Naive B cell (primary cell): ENCODE measurements around the gene PTGES. TPM values are rescaled to one million over a fixed set of nuclear protein-coding genes. Genes with fewer than 3 reads are reported as not detected.
"Not testable (repeated sequence)": the region's sequence is repeated elsewhere in the genome, so short reads cannot be mapped to it uniquely, and the experiment has no call there.

Source experiments
- ATAC-seq, 2 donors: fragments of 150-1000 bp; cut with Tn5 transposase; 2 replicates each; pipeline ENCODE4 v1.10.0; 2021; ENCODE audit warnings: low read depth in 2 of 2, mild to moderate bottlenecking in 2 of 2, moderate library complexity in 2 of 2
- DNase-seq: peaks from one replicate; pipeline ENCODE4 v3.0.0; 2022
- H3K27ac Mint-ChIP-seq, 6 donors: one replicate each; pipeline ENCODE4 v1.8.0; 2020 to 2022; ENCODE audit warnings: mild to moderate bottlenecking in 6 of 6, mixed read lengths in 6 of 6, moderate library complexity in 5 of 6, inconsistent platforms in 2 of 6
- H3K27me3 Mint-ChIP-seq, 3 donors: one replicate each; pipeline ENCODE4 v1.8.0; 2021 to 2022; ENCODE audit warnings: mixed read lengths in 3 of 3, mild to moderate bottlenecking in 1 of 3
- H3K36me3 Mint-ChIP-seq, 2 donors: one replicate each; pipeline ENCODE4 v1.8.0; 2020 to 2022; ENCODE audit warnings: mixed read lengths in 2 of 2, inconsistent platforms in 1 of 2, mild to moderate bottlenecking in 1 of 2
- H3K4me1 Mint-ChIP-seq, 3 donors: one replicate each; pipeline ENCODE4 v1.8.0; 2020 to 2022; ENCODE audit warnings: mixed read lengths in 3 of 3, inconsistent platforms in 1 of 3, mild to moderate bottlenecking in 1 of 3, moderate library complexity in 1 of 3
- H3K4me3 Mint-ChIP-seq, 8 donors: one replicate each; pipeline ENCODE4 v1.8.0; 2020 to 2022; ENCODE audit warnings: mild to moderate bottlenecking in 8 of 8, mixed read lengths in 8 of 8, moderate library complexity in 8 of 8, inconsistent platforms in 2 of 8
- H3K9me3 Mint-ChIP-seq, 7 donors: one replicate each; pipeline ENCODE4 v1.8.0; 2020 to 2022; ENCODE audit warnings: mixed read lengths in 7 of 7, mild to moderate bottlenecking in 5 of 7, inconsistent platforms in 2 of 7, moderate library complexity in 1 of 7
- polyA plus RNA-seq, 6 donors: library from polyadenylated mRNA; unstranded; fragments of 300-500 nt; fragmentation: Illumina TruSeq; gene quantifications; one replicate each; pipeline ENCODE4 v1.2.3, GENCODE V29; 2021; ENCODE audit warnings: low read depth in 6 of 6

PTGES gene
- polyA plus RNA-seq, 6 donors from 2014 or later = not detected

GRCh38 chr9:129778469-129778868, 25.6 kb upstream of the PTGES start:
- ATAC-seq (no peak), DNase-seq (no peak)
- Mint-ChIP-seq H3K36me3 (no peaks in the 10 kb centered on the region), H3K27me3 (peaks cover 17 to 64% (median 52%) of the 10 kb centered on the region in 3 donors), H3K4me3 (no peak overlapping the region), H3K9me3 (peaks cover 0 to 1% (median 0%) of the 10 kb centered on the region in 7 donors), H3K4me1 (peaks cover 3 to 10% (median 7%) of the 10 kb centered on the region in 3 donors), H3K27ac (no peak overlapping the region)

- Mint-ChIP-seq H3K4me1 (peaks cover 3 to 10% (median 7%) of the 10 kb centered on the region in 3 donors), H3K27ac (no peak overlapping the region), H3K9me3 (peaks cover 0 to 1% (median 0%) of the 10 kb centered on the region in 7 donors), H3K4me3 (no peak overlapping the region), H3K36me3 (no peaks in the 10 kb centered on the region), H3K27me3 (peaks cover 17 to 69% (median 52%) of the 10 kb centered on the region in 3 donors)
- ATAC-seq (no peak), DNase-seq (no peak)
Measured at GRCh38 chr9:129777769-129778130, 24.9 kb upstream of the PTGES start.

GRCh38 chr9:129776938-129777768, 24.3 kb upstream of the PTGES start:
- Mint-ChIP-seq H3K27me3 (peaks cover 17 to 67% (median 52%) of the 10 kb centered on the region in 3 donors), H3K9me3 (peaks cover 0 to 1% (median 0%) of the 10 kb centered on the region in 7 donors), H3K4me3 (no peak overlapping the region), H3K36me3 (no peaks in the 10 kb centered on the region), H3K4me1 (peaks cover 3 to 10% (median 7%) of the 10 kb centered on the region in 3 donors), H3K27ac (peak overlapping the region in 1 of 6 donors; percentile 28)
- no peak for ATAC-seq
- no peak for DNase-seq

- Mint-ChIP-seq H3K27ac (no peak overlapping the region), H3K9me3 (peaks cover 0 to 1% (median 0%) of the 10 kb centered on the region in 7 donors), H3K4me3 (no peak overlapping the region), H3K27me3 (peaks cover 17 to 62% (median 52%) of the 10 kb centered on the region in 3 donors), H3K36me3 (no peaks in the 10 kb centered on the region), H3K4me1 (peaks cover 3 to 10% (median 7%) of the 10 kb centered on the region in 3 donors)
- DNase-seq (no peak), ATAC-seq (no peak)
Measured at GRCh38 chr9:129776566-129776937, 23.7 kb upstream of the PTGES start.

- not testable (repeated sequence) for DNase-seq, H3K4me3 Mint-ChIP-seq, ATAC-seq, H3K27ac Mint-ChIP-seq, H3K36me3 Mint-ChIP-seq, H3K9me3 Mint-ChIP-seq
- H3K27me3 Mint-ChIP-seq = peaks cover 17 to 64% (median 52%) of the 10 kb centered on the region in 3 donors
- H3K4me1 Mint-ChIP-seq = peaks cover 3 to 10% (median 7%) of the 10 kb centered on the region in 3 donors
Measured at GRCh38 chr9:129776096-129776495, 23.3 kb upstream of the PTGES start.

- peaks cover 0 to 1% (median 0%) of the 10 kb centered on the region in 7 donors for H3K9me3 Mint-ChIP-seq
- no peak overlapping the region for H3K27ac Mint-ChIP-seq
- peak overlapping the region in 1 of 8 donors; percentile 64 for H3K4me3 Mint-ChIP-seq
- no peaks in the 10 kb centered on the region for H3K36me3 Mint-ChIP-seq
- ATAC-seq (no peak), DNase-seq (no peak)
- peaks cover 17 to 70% (median 52%) of the 10 kb centered on the region in 3 donors for H3K27me3 Mint-ChIP-seq
- H3K4me1 Mint-ChIP-seq = peaks cover 3 to 10% (median 7%) of the 10 kb centered on the region in 3 donors
Measured at GRCh38 chr9:129775448-129775798, 22.6 kb upstream of the PTGES start.

- DNase-seq (no peak), ATAC-seq (no peak)
- no peak overlapping the region for H3K27ac Mint-ChIP-seq
- peaks cover 17 to 70% (median 51%) of the 10 kb centered on the region in 3 donors for H3K27me3 Mint-ChIP-seq
- peak overlapping the region in 2 of 8 donors; percentile 44 to 64 for H3K4me3 Mint-ChIP-seq
- H3K36me3 Mint-ChIP-seq = no peaks in the 10 kb centered on the region
- H3K9me3 Mint-ChIP-seq = peaks cover 0 to 1% (median 0%) of the 10 kb centered on the region in 7 donors
- peaks cover 3 to 10% (median 7%) of the 10 kb centered on the region in 3 donors for H3K4me1 Mint-ChIP-seq
Measured at GRCh38 chr9:129774791-129775447, 22.1 kb upstream of the PTGES start.

GRCh38 chr9:129773262-129774048, 20.6 kb upstream of the PTGES start:
- peaks cover 3 to 10% (median 7%) of the 10 kb centered on the region in 3 donors for H3K4me1 Mint-ChIP-seq
- H3K27me3 Mint-ChIP-seq = peaks cover 17 to 63% (median 43%) of the 10 kb centered on the region in 3 donors
- peak overlapping the region in 1 of 6 donors; percentile 66 for H3K27ac Mint-ChIP-seq
- peaks cover 0 to under 1% (median 0%) of the 10 kb centered on the region in 7 donors for H3K9me3 Mint-ChIP-seq
- DNase-seq = no peak
- no peak overlapping the region for H3K4me3 Mint-ChIP-seq
- no peak for ATAC-seq
- H3K36me3 Mint-ChIP-seq = no peaks in the 10 kb centered on the region

GRCh38 chr9:129770741-129771140, 17.9 kb upstream of the PTGES start:
- DNase-seq (no peak), ATAC-seq (no peak)
- no peak overlapping the region for H3K4me3 Mint-ChIP-seq
- no peaks in the 10 kb centered on the region for H3K36me3 Mint-ChIP-seq
- H3K27me3 Mint-ChIP-seq = peaks cover 15 to 41% (median 25%) of the 10 kb centered on the region in 3 donors
- H3K4me1 Mint-ChIP-seq = peaks cover 0 to 4% (median 0%) of the 10 kb centered on the region in 3 donors
- peak overlapping the region in 1 of 6 donors; percentile 57 for H3K27ac Mint-ChIP-seq
- no peaks in the 10 kb centered on the region for H3K9me3 Mint-ChIP-seq

GRCh38 chr9:129769669-129770068, 16.8 kb upstream of the PTGES start:
- no peak for DNase-seq
- Mint-ChIP-seq H3K27me3 (peaks cover 11 to 35% (median 18%) of the 10 kb centered on the region in 3 donors), H3K27ac (no peak overlapping the region), H3K9me3 (no peaks in the 10 kb centered on the region), H3K4me1 (peaks cover 0 to 4% (median 0%) of the 10 kb centered on the region in 3 donors), H3K36me3 (no peaks in the 10 kb centered on the region), H3K4me3 (no peak overlapping the region)
- ATAC-seq = no peak

- ATAC-seq (no peak), DNase-seq (no peak)
- peaks cover 4 to 26% (median 8%) of the 10 kb centered on the region in 3 donors for H3K27me3 Mint-ChIP-seq
- H3K36me3 Mint-ChIP-seq = no peaks in the 10 kb centered on the region
- no peak overlapping the region for H3K4me3 Mint-ChIP-seq
- no peak overlapping the region for H3K27ac Mint-ChIP-seq
- H3K9me3 Mint-ChIP-seq = no peaks in the 10 kb centered on the region
- peaks cover 0 to 4% (median 0%) of the 10 kb centered on the region in 3 donors for H3K4me1 Mint-ChIP-seq
Measured at GRCh38 chr9:129768486-129768885, 15.6 kb upstream of the PTGES start.

- Mint-ChIP-seq H3K27ac (no peak overlapping the region), H3K9me3 (no peaks in the 10 kb centered on the region), H3K36me3 (no peaks in the 10 kb centered on the region), H3K27me3 (peaks cover 8 to 34% (median 8%) of the 10 kb centered on the region in 3 donors), H3K4me3 (no peak overlapping the region), H3K4me1 (peaks cover 0 to 4% (median 0%) of the 10 kb centered on the region in 3 donors)
- ATAC-seq = no peak
- DNase-seq = no peak
Measured at GRCh38 chr9:129765764-129766317, 13.0 kb upstream of the PTGES start.
